GM19324 (cell line): ENCODE data around the gene ACTC1.
"Not testable (repeated sequence)": the region's sequence is repeated elsewhere in the genome, so short reads cannot be mapped to it uniquely, and the experiment has no call there.

ENCODE experiments used
- ATAC-seq: cut with Tn5 transposase; IDR thresholded peaks from one replicate; pipeline ENCODE4 v1.9.1; 2021; ENCODE audit warnings: mild to moderate bottlenecking, moderate library complexity; ENCODE audit not compliant: unreplicated experiment, low FRiP score

Gene ACTC1

GRCh38 chr15:34795267-34796081 is at the start of gene ACTC1:
Gene ACTC1, minus strand, starts transcription at chr15:34795549. Its CDS starts 741 bp downstream, at chr15:34794808.
- no peak for ATAC-seq

- no peak for ATAC-seq
These were observed 45.9 kb upstream of the ACTC1 start for GRCh38 chr15:34841262-34841725.

- no peak for ATAC-seq
These were observed 42.9 kb upstream of the ACTC1 start for GRCh38 chr15:34838282-34838681.

DNA sequence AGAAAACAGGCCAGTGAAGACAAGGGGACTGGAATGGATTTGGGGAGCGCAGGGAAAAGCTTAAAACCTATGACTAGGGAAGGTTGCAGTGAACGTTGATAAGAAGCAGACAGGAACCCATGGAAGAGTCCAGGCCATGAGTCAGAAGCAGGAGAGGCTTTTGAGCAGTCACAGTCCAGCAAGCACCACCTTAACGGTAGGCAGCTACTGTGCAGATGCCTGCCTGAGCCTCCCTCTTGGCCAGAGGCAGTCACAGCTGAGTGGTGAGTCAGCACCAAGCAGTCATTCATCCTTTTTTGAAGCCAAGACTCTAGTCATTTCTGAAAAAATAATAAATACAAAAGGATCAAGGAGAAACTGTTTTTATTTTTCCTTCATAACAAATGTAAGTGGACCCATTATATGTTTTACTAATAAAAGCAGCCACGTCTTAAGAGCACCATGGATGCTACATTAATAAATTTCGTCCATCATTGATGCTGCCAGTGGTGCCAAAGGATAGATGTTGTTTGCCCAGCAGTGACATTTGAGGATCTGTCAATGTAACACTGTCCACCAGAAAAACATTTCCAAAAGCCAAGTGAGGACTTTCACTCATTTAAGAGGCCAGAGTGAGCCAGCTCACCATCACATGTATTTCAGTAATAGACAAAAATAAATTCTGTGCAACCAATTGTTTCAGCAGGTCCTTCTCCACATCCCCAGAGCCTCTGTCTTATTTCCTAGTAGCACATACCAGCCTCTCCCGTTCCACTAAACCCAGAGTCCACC is 42.1 kb upstream of the ACTC1 start:
- no peak for ATAC-seq

DNA sequence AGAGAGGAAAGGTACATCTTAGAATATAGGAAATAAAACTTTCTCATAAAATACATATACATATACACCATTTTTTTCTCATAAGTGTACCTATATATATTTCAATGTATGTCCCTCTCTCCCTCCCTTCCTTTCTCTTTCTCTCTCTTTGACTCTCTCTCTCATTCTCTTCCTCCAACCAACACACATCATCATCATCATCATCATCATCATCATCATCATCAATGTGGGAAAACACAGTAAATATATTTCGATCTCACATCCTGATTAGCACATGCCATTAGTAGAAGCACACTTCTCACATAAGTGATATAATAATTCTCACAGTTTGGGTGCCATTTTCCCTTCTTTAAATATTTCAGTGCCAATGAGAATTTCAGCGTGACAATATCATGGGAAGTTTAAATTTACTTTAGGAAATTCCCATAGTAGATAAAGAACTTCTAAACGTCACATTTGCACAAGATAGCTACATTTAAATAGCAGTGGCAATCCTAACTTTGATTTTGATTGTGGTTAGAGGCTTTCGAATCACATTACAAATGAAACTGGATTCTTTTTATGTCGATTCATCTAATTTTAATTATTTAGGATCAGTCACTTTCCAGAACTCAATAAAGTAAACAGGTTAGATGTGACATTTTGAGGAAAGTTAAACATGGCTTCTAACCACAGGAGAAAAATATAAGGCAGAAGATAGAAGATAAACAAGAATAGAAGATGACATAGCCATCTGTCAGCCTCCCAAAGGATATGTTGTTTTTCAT is 33.0 kb upstream of the ACTC1 start:
- no peak for ATAC-seq

- no peak for ATAC-seq
These were observed 26.5 kb upstream of the ACTC1 start for GRCh38 chr15:34821831-34822230.

DNA sequence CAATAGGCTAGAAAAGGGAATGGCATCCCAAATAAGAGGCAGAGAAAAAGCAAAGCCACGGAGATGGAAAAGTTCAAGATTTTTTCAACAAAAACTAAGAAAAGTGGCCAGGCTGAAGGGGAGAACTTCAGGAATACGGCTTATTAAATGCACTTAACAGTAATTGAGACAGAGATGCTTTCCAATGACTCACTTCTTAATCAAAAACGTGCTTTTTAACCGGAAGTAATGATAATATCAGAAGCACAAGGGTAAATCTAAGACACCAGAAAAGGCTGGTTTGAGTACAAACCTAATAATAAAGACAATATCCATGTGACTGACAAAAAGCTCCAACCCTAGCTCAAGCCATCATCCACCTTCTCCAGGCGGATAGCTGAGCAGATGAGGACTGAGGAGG is 24.8 kb upstream of the ACTC1 start:
- ATAC-seq: no peak

DNA sequence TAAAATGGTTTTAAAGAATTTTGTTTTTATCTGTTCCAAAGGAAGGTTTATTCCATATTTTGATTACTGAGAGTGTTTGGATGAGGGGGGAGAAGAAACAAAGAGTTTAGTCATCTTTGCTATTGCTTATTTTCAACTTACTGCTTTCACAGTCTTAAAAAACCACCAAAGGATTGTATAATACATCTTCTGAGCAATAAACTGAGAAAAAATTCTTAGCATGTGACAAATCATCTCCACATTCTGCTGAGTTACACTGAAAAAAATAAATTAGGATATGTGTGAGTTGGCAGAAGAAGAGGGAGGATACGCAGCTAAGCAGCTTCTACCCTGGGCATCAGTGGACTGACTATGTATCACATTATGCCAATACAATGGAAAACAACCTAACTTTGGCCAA is 23.2 kb upstream of the ACTC1 start:
- no peak for ATAC-seq

- no peak for ATAC-seq
These were observed 20.5 kb upstream of the ACTC1 start for GRCh38 chr15:34815836-34816235.

GRCh38 chr15:34813446-34814190 is 18.3 kb upstream of the ACTC1 start:
- no peak for ATAC-seq

- not testable (repeated sequence) for ATAC-seq
These were observed 17.6 kb upstream of the ACTC1 start for GRCh38 chr15:34812868-34813365.

GRCh38 chr15:34812369-34812768 is 17.0 kb upstream of the ACTC1 start:
- ATAC-seq: no peak

- no peak for ATAC-seq
These were observed 15.2 kb upstream of the ACTC1 start for GRCh38 chr15:34810443-34811129.

GRCh38 chr15:34809186-34809585 is 13.8 kb upstream of the ACTC1 start:
- ATAC-seq: no peak

DNA sequence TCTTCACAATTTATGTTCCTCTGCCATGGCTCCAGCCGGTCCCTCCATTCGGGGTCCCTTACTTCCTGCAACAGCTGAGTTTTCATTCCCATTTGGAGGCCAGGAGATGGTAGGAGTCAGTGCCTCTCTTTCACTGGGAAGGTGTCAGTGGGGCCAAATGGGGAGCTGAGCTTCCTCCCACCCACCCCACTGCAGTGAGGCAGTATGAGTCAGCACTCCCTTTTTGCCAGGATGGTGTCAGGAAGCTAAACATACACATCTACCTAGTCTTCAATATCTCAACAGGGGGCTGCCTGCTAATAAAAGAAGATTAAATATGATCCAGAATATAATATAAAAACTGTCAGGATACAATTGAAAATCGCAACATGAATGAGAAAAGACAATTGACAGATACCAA is 12.7 kb upstream of the ACTC1 start:
- ATAC-seq: no peak

- not testable (repeated sequence) for ATAC-seq
These were observed 11.9 kb upstream of the ACTC1 start for GRCh38 chr15:34807241-34807640.

DNA sequence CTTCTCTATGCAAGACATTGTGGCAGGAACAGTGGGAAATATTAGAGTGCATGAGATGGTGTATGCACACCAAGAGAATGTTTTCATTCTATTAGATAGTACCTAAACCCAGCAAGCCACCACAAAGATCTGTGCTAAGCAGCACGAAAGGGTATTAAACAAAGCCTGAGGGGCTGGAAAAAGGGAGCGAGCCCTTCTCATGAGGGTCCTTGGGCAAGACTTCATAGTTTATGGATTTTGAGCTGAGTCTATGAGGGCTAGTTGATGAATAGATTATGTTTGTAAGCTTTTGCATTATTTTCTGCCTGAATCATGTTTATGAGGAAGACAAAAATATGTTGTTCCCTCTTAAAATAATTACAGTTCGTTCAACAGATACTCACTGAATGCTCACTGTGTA is 9.4 kb upstream of the ACTC1 start:
- no peak for ATAC-seq

DNA sequence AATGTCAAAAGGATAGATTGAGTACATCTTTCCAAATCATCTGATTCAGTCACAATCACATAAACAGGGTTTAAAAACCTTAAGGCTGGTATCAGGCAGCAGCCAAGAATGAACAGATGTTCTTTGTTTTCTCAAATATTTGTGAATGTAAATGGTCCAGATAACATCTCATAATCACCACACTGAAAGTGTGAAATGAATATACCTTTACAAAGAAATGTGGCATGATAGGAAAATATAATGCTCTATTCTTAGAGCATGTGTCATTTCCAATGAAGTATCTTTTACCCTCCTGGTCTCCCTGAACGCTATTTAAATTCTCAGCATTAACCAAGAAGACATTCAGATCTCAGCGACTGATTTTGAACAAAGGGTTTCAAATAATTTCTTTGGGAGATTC is 8.8 kb upstream of the ACTC1 start:
- ATAC-seq: no peak
